HuH-7 (cell line): ENCODE measurements around the gene IL23A.
"Not testable (repeated sequence)": the region's sequence is repeated elsewhere in the genome, so short reads cannot be mapped to it uniquely, and the experiment has no call there.

Source experiments
- DNase-seq: peaks from one replicate; pipeline ENCODE4 v3.0.0; 2011; ENCODE audit warnings: low spot score

The IL23A gene

DNA sequence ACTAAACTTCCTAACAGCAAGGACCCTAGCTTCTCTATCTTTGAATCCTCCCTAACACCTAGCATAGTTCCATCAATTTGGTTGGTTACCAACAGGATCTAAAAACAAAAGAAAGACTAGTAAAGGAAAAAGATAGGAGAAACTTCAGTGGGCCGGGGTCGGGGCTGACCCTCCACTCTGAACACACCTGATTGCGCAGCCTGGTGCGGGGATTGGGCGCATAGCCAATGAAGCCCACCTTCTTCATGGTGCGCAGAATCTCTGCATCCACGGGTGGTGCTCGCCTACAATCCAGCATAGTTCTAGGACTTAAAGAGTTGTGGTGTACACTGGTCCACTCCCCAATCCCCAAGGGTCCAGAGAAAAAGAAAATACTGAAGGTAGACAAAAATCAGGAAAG lies 12.6 kb upstream of the IL23A start:
- no peak for DNase-seq

DNA sequence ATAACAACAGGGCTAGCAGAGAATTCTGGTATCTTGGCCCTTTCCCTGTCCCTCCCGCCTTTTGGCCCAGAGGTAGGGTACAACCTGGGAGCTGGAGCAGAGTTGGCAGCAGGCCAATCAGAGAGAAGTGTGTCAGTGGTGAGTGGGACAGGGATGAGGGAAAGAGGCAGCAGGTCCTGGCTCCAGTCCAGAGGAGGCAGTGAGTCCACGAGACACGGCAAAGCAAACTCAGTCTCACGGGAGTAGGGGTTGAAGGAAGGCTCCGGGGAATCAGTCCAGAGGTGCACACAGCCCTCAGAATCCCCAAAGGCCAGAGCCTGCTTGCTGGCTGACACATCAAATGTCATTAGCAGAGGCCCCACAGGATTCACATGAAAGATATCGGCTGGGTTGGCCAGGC lies 12.2 kb upstream of the IL23A start:
- DNase-seq, result no peak

DNA sequence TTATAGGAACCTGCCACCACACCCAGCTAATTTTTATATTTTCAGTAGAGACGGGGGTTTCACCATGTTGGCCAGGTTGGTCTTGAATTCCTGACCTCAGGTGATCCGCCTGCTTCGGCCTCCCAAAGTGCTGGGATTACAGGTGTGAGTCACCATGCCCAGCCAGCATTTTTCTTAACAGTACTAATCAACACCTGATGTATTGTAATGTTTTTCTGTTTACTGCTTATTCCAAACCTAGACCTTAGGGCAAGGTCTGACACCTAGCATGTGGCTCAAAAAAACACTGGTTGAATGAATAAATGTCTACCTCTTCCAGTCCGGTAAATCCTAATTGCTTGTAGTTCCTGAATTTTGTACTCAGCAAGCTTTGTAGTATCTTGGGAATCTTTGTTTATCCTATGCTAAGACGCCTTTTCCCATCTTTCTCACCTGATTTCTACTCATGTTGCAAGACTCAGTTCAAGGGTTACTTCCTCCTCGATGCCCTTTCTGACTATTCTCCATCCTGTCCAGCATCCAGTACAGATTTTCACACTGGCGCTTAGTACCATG lies 7.7 kb upstream of the IL23A start:
- no peak for DNase-seq

DNA sequence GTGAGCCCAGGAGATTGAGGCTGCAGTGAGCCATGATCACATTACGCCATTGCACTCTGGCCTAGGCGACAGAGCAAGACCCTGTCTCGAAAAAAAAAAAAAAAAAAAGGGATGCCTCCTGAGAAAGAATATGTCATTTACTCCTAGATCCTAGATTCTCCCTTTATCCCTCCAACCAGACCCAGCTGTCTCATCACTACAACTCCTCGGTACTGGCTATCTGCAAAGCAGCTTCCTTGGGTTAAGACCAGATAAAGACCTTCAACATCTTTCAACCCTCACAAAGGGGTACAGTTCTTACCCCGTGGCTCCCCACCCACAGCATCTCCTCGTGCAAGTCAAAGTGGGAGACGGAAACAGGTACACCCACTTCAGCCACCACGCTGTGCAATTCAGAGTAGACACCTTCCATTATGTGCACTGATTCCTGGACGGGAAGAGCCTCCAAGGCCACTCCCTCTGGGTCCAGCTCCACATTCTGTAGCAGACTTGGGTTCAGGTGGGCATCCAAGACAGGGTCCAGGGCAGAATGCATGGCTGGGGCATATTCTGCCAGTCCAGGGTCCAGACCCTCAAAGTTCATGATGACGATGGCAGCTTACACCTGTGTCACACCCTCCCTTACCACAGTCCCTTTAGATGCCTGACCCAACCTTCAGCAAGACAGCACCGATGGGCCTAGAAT lies 6.0 kb upstream of the IL23A start:
- DNase-seq, result no peak

DNA sequence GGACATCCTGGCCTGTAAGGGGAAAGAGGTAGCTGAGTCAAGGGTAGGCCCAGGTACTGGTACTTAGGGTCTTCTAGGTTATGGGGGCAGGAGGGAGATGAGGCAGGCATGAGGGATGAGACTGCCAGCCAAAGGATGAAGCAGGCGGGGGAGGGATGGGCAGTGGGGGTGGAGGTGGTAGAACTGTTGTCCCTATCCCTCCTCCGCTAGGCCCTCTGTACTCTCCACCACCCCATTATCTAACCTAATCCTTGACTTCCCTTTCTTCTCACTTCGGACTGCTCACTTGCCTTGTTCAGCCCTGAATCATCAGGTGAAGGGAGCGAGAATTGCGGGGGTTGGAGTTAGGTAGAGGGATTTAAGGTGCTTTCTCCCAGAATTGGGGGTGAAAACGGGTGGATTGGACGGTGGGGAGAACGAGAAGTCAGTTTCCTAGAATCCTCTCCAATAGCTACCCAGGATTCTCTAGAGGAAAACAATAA lies 5.4 kb upstream of the IL23A start:
- DNase-seq, result no peak

DNA sequence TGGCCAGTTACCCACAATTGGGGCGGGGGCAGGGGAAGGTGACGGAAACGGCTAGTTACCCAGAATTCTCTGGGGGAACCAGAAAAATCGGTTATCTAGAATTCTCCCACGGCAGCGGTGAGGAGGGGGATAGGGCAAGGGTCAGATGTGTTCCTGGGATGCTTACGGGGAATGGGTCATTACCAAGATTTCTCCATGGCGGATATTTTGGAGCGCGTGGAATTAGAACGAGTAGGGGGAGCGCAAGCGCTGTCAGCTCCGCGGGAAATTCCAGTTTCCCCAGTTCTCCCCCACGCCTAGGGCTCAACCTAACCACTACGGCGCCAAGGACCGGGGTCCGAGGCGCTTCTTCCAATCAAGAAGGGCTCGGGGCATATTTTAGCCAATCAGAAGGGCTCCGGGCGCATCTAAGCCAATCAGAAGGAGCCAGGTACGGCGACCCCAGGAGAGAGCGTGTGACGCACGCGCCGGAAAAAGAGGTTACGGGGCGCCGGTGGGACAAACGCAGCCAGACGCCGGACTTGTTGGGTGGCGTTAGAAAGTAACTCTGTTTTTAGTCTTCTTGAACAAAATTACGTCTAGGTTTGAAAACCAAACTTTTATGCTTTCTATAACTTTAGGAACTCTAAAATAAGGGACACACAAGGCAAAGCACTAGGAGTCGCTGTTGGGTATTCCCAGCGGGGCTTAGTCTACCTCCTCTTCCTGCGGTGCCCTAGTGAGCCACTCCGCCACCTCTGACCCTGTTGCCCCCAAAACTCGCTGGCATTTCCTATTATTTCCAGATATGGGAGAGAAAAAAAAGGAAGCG lies 4.8 kb upstream of the IL23A start, which contains the start of gene PAN2:
TSS of gene PAN2 (minus strand) at position 322 of the 811 bp plus-strand sequence. CDS start 906 bp downstream, outside the sequence.
- DNase-seq, result peak; percentile 98

DNA sequence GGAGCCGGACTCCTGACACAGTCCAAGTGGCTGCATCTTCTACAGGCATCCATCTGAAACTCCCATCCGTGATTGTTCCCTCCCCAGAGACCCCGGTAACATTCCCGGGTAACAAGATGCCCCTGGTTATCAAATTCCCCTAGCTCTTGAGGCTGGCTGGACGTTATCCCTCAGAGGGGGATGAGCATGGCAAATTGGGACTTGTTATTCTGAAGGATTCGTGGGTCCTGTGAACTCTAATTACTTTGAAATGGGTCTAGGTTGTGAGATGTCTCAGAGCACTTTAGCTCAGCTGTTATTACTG lies 4.2 kb upstream of the IL23A start:
- DNase-seq, result no peak

DNA sequence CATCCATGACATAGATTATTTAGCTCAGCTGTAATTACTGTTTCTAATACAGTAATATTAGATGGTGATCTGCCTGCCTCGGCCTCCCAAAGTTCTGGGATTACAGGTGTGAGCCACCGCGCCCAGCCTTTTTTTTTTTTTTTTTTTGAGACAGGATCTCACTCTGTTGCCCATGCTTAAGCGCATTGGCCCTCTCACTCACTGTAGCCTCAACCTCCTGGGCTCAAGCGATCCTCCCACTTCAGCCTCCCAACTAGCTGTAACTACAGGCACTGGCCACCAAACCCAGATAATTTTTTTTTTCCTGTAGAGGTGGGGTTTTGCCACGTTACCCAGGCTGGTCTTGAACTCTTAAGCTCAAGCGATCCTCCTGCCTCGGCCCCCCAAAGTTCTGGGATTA lies 3.2 kb upstream of the IL23A start:
- not testable (repeated sequence) for DNase-seq

DNA sequence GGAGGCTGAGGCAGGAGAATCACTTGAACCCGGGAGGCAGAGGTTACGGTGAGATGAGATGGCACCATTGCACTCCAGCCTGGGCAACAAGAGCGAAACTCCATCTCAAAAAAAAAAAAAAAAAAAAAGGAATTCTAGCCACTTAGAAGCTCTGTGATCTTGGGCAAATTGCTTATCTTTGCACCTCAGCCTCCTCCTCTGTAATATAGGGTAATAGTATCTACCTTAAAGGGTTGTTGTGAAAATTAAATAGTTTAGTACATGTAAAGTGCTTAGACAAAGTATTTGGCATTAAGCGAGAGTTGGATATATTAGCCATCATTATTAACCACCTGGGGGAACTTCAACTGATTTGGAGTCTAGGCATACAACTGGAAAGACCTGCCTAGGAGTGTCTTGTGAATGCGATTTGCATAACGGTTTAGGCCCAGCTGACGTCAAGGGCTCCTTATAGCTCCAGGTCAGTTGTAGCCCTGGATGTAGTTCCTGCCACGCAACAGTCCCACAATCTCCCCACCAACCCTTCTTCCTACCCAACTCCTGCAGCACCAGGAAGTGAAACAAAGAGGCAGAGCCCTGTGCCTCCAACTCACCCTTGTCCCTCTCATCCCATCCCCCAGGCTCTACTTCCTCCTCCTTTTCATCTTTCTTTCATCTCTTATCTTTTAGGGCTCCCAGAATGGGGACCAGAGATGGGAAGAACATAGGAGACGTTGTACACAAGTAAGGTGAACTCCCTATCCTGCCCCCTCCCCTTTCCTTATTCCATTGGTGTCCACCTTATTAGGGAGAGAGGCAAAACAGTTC lies 2.1 kb upstream of the IL23A start:
- DNase-seq, result no peak

DNA sequence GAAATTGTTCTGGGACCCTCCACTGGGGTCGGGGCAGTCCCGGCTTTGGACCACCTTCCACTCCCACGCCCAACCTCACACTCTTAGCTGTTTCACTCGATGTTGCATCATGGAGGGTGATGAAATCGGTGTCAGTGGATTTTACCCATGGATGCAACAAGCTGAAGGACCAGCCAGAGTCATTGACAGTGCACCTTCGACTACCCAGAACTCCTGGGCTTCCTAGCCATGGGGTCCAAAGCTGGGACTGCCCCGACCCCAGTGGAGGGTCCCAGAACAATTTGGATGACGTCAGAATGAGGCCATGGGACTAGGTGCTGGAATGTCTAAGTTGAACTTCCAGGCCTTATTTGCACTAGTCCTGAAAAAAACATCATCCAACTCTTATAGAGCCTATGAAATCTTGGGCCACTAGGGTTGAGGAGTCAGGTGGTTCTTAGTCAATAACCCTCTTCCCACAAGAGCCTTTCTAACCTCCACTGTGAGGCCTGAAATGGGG lies 882 bp upstream of the IL23A start:
- no peak for DNase-seq

DNA sequence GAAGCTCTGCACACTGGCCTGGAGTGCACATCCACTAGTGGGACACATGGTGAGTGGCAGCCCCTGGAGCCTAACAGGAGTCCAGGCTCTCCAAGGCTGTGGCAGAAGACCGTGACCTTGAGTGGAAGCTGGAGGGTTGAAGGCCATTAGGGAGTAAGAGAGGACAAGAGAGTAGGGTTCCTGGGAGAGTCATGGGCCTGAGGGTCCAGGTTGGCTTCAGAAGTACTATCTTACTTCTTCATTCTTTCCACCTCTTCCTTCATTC lies 406 bp downstream of the IL23A start:
- DNase-seq, result no peak

DNA sequence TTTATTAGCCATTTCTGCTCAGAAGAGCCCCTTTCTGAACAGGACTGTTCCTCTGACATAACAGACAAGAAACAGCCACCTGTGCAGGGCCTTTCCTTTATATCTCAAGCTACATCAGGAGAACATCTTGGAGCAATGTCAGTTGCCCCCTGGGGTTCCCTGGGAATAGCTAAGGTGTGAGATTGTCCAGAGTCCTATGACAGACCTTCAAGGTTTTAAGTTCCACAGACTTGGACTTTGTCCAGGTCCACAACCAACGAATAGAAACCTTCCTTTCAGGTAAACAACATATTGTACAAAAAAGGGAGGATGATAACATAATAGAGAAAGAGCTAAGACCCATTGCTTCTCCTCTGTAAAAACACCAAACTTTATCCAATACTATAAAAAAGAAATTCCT lies 2.9 kb downstream of the IL23A start:
- DNase-seq, result no peak

DNA sequence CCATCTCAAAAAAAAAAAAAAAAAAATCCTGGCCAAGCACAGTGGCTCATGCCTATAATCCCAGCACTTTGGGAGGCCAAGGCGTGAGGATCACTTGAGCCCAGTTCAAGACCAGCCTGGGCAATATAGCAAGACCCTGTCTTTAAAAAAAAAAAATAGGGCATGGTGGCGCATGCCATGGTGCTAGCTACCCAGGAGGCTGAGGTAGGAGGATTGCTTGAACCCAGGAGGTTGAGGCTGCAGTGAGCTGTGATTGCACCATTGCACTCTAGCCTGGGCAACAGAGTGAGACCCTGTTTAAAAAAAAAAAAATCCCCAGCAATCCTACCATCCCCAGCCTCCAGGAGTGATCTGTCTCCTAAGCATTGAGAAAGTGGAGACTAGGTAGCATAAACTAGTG lies 3.6 kb downstream of the IL23A start:
- DNase-seq, result not testable (repeated sequence)

DNA sequence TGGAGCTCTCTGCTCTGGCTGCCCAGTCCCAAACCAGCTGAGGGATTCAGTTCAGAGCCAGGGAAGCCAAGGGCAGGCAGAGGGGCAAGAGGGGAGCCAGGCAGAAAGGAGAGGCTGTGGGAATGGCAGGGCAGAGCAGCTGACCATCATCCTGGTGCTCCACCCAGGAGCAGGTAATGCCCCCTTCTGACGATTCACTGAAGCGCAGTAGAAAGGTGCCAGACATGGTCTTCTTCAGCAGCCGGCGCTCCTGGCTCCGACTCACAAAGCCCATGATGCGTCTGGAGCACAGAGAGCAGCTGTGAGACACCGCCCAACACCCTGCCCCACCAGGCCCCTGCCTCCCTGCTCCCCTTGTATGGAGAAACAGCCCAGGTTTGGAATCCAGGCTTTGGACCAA lies 8.0 kb downstream of the IL23A start:
- peak; percentile 17 for DNase-seq

DNA sequence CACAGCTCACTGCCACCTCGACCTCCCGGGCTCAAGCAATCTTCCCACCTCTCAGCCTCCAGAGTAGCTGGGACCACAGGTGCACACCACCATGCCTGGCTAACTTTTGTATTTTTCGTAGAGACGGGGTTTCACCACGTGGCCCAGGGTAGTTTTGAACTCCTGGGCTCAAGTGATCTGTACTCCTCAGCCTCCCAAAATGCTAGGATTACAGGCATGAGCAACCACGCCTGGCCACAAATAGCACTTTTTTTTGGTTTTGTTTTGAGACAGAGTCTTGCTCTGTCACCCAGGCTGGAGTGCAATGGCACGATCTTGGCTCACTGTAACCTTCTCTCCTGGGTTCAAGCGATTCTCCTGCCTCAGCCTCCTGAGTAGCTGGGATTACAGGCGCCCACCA lies 8.6 kb downstream of the IL23A start:
- DNase-seq, result not testable (repeated sequence)

DNA sequence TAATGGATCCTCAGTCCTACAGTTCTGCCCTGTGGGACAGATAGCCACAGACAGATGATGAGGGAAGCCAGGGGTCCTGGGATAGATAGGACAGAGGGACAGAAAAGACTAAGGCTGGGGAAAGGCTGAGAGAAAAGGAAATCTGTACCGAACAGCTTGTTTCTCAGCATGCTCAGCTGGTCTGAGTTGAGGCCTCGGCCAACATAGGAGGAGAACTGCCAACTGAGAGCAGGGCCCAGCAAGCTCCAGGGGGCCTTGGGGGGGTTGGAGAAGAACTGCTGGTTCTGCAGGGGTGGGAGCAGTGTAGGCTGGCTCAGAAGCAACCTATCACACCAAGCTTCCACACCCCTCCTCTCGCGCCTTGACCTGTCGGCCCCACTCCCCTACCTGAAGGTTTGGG lies 10.1 kb downstream of the IL23A start:
- no peak for DNase-seq

DNA sequence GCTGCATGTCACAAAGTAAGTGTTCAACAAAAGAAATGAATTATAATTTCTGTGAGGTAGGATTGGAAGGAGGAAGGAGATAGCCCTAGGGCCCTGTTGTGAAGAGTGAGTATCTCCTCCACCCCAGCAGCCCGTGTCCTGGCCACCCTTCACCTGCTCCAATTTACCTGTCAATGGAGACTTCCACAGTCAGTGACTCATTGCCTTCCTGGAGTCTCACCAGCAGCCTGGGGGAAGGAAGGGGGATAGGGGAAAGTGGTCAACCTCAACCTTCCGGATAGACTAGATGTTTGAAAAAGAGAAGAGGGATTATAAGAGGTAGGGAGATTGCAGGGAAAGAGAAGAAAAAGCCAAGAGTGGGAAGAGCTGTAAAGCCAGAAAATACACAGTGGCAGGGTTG lies 12.0 kb downstream of the IL23A start:
- no peak for DNase-seq

DNA sequence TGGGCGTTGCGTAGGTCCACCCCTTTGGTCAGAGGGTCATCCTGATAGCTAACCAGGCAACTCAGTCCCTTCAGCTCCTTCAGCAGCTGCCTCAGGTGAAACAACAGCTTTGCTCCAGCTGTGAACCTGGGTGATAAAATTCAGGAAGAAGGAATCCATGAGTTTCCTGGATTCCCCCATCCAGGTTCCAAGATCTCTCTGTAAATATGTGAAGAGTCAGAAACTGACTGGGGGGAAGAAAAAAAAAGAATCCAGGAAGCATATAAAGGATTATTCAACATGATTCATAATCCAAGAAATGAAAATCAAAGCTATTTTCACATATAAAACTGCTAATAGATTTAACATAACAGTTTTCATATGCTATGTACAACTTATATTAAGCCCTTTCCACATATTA lies 12.6 kb downstream of the IL23A start:
- no peak for DNase-seq

DNA sequence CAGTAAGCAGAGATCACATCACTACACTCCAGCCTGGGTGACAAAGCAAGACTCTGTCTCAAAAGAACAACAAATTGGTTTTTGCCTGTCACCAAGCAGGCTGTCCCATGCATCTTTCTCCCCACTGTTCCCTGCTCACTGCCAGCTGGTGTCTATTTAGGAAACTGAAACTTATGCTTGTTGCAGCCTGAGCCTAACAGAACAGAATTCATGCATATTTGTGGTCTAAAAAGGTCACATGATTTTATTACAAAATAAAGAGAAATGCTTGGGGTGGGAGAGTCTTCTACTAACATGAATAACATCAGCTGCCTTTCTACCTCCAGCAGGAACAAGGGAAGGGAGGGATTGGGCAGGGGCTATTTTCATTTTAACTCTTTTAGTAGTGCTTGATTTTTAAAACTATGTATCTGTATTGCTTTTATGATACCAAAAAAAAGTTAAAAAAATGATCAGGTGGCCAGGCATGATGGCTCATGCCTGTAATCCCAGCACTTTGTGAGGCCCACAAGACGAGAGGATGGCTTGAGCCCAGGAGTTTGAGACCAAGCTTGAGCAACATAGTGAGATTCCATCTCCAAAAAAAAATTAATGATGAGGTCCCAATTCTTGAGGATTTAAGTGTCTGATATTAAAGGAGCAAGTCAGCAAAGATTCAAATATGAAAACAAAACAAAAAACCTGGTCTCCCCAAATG lies 20.3 kb downstream of the IL23A start:
- no peak for DNase-seq

DNA sequence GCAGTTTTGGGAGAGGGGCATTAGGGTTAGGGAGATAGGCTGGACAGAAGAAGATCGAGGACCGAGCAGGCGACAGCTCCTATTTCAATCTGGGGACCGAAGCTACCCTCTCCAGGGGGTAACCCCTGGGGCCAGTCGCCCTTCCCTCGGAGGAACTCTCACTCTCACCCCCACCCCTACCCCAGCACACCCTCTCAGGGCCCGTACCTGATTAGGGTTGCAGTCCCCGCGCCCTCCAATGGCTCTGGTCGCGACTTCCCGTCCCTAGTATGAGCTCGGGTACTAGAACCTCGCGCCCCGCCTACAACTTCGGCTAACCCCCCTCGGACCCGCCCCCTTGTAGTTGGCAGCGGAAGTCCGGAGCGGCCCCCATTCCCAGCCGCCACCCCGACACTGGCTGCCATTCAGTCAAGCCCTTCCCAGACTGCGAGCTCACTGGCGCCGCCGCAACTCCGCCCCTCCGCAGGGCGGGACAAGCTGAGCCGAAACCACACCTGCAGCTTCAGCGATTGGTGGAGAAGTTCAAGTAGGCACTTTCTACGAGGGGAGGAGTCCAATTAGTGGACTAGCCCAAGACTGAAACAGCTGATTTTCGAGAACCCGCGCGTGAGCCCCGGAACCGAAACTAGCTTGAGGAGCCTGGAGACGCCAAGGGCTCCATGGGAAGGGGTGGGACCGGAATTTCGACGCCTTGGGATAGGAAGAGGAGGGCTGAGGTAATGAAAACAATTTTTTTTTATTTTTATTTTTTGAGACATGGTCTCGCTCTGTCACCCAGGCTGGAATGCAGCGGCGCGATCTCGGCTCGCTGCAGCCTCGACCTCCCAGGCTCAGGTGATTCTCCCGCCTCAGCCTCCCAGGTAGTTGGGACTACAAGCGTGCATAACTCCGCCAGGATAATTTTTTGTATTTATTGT lies 21.4 kb downstream of the IL23A start, which contains the start of gene STAT2:
TSS of gene STAT2 (minus strand) at position 257 of the 917 bp plus-strand sequence. CDS start 3,536 bp downstream, outside the sequence.
- DNase-seq, result peak; percentile 93
